ENCODE measurements around the gene COPZ1.

GRCh38 chr12:54321363-54321762, 3.6 kb upstream of the COPZ1 start:
- TF ChIP-seq POLR2A (IDR thresholded peaks at IDR 0.05) (no peak), POLR2AphosphoS5 (IDR thresholded peaks at IDR 0.05) (no peak)
- TF ChIP-seq, protein P1, sequence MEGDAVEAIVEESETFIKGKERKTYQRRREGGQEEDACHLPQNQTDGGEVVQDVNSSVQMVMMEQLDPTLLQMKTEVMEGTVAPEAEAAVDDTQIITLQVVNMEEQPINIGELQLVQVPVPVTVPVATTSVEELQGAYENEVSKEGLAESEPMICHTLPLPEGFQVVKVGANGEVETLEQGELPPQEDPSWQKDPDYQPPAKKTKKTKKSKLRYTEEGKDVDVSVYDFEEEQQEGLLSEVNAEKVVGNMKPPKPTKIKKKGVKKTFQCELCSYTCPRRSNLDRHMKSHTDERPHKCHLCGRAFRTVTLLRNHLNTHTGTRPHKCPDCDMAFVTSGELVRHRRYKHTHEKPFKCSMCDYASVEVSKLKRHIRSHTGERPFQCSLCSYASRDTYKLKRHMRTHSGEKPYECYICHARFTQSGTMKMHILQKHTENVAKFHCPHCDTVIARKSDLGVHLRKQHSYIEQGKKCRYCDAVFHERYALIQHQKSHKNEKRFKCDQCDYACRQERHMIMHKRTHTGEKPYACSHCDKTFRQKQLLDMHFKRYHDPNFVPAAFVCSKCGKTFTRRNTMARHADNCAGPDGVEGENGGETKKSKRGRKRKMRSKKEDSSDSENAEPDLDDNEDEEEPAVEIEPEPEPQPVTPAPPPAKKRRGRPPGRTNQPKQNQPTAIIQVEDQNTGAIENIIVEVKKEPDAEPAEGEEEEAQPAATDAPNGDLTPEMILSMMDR (IDR thresholded peaks at IDR 0.05): no peak

Data from prostate gland (tissue), 2 donors.